OCI-LY7 (cell line): ENCODE results near the gene ZNF609. TPM values are rescaled to one million over a fixed set of nuclear protein-coding genes. Genes with fewer than 3 reads are reported as not detected.
"Not testable (repeated sequence)": the region's sequence is repeated elsewhere in the genome, so short reads cannot be mapped to it uniquely, and the experiment has no call there.

Source experiments
- BruUV-seq: library from RNA; stranded (reverse); fragments of 400-500 nt; replicated peaks from 2 replicates; lab custom pipeline; 2021; lab: Mats Ljungman, UMichigan
- CTCF ChIA-PET: fragments of 300-600 bp; sonication (Branson Sonifier 250); formaldehyde crosslinking; loops from one replicate; lab custom pipeline; 2022; ENCODE audit warnings: antibody characterized with exemption; ENCODE audit not compliant: unreplicated experiment; lab: Charles Lee
- POLR2A ChIA-PET: fragments of 300-600 bp; sonication (Branson Sonifier 250); formaldehyde crosslinking; loops from one replicate; lab custom pipeline; 2022; ENCODE audit warnings: antibody characterized with exemption; lab: Charles Lee
- DNase-seq: peaks from one replicate; pipeline ENCODE4 v3.0.0-alpha.2; 2015; ENCODE audit warnings: low spot score
- H2AFZ ChIP-seq: fragments of 200-600 bp; sonication (generic), shearing (Covaris generic); 2 replicates; pipeline ENCODE4 v1.6.1; 2014; ENCODE audit warnings: mild to moderate bottlenecking, antibody characterized with exemption, low read length, moderate library complexity
- H3K27ac ChIP-seq: fragments of 200-600 bp; sonication (generic); 2 replicates; pipeline ENCODE4 v1.5.1; 2014; ENCODE audit warnings: mixed run types, low read depth, mild to moderate bottlenecking, moderate library complexity, low read length, inconsistent platforms; ENCODE audit not compliant: poor library complexity, severe bottlenecking
- H3K36me3 ChIP-seq: fragments of 200-600 bp; sonication (generic); 2 replicates; pipeline ENCODE4 v1.6.1; 2014; ENCODE audit warnings: mild to moderate bottlenecking, antibody characterized with exemption, low read length, moderate library complexity, mixed read lengths; ENCODE audit not compliant: insufficient read depth
- H3K4me1 ChIP-seq: fragments of 200-600 bp; sonication (generic); 2 replicates; pipeline ENCODE4 v1.5.1; 2014; ENCODE audit warnings: mild to moderate bottlenecking, low read length; ENCODE audit not compliant: insufficient read depth, poor library complexity, severe bottlenecking
- H3K4me2 ChIP-seq: fragments of 200-600 bp; sonication (generic); 2 replicates; pipeline ENCODE4 v1.6.1; 2014; ENCODE audit warnings: mild to moderate bottlenecking, low read length
- H3K4me3 ChIP-seq: fragments of 200-600 bp; sonication (generic); 2 replicates; pipeline ENCODE4 v1.5.1; 2014; ENCODE audit warnings: mild to moderate bottlenecking, low read depth, low read length; ENCODE audit not compliant: poor library complexity, severe bottlenecking
- H3K79me2 ChIP-seq: fragments of 200-600 bp; sonication (generic); 2 replicates; pipeline ENCODE4 v1.6.1; 2016; ENCODE audit warnings: low read depth, mild to moderate bottlenecking, low read length, moderate library complexity, mixed read lengths; ENCODE audit not compliant: insufficient read depth
- H3K9me2 ChIP-seq: fragments of 200-600 bp; sonication (generic); 2 replicates; pipeline ENCODE4 v1.6.1; 2016; ENCODE audit warnings: mild to moderate bottlenecking, low read length, mixed read lengths; ENCODE audit not compliant: insufficient read depth
- H3K9me3 ChIP-seq: fragments of 200-600 bp; sonication (generic); 2 replicates; pipeline ENCODE4 v1.6.1; 2014; ENCODE audit warnings: mild to moderate bottlenecking, mixed run types, low read length, mixed read lengths
- H4K20me1 ChIP-seq: fragments of 200-600 bp; sonication (generic); 2 replicates; pipeline ENCODE4 v1.6.1; 2014; ENCODE audit warnings: mild to moderate bottlenecking, antibody characterized with exemption, low read length, moderate library complexity, mixed read lengths; ENCODE audit not compliant: insufficient read depth
- CTCF ChIP-seq: fragments of 200-600 bp; sonication (generic); conservative IDR thresholded peaks from 2 replicates; pipeline ENCODE4 v1.5.1; 2014; ENCODE audit warnings: mild to moderate bottlenecking, antibody characterized with exemption, low read length, moderate library complexity, mixed read lengths
- EZH2phosphoT487 ChIP-seq: fragments of 200-600 bp; sonication (generic); IDR thresholded peaks from 2 replicates; pipeline ENCODE4 v1.6.1; 2018; ENCODE audit warnings: low read depth, borderline replicate concordance, mild to moderate bottlenecking, mixed run types, antibody characterized with exemption, low read length, moderate library complexity, mixed read lengths
- intact Hi-C: fragments of 100-400 bp; cut with micrococcal nuclease; formaldehyde crosslinking; loops from one replicate; pipeline ENCODE4 v1.10.0; 2022; ENCODE audit not compliant: unreplicated experiment
- total RNA-seq, 2 experiments: library from RNA; depleted of rRNA in 1 of 2; stranded (reverse); fragments of >200 nt in 1 of 2; shearing (Covaris generic) in 1 of 2; gene quantifications; 2 replicates each; pipeline ENCODE4 v1.2.3, GENCODE V29; 2014 to 2022

Gene ZNF609
- total RNA-seq, 2 experiments from 2014 or later, result 17.2 to 35.1 TPM

- DNase-seq, result no peak
- intact Hi-C loops, result no loop called here
- TF ChIP-seq EZH2phosphoT487 (no peak), CTCF (no peak)
- H3K4me1 ChIP-seq, result peaks cover 4% of the 10 kb centered on the region
- POLR2A ChIA-PET, result no interaction called here
- no peaks in the 10 kb centered on the region for H3K79me2 ChIP-seq
- no peaks in the 10 kb centered on the region for H4K20me1 ChIP-seq
- H2AFZ ChIP-seq, result no peak overlapping the region
- no peaks in the 10 kb centered on the region for H3K36me3 ChIP-seq
- no peak overlapping the region for H3K4me2 ChIP-seq
- CTCF ChIA-PET, result no interaction called here
- H3K9me3 ChIP-seq, result no peaks in the 10 kb centered on the region
- BruUV-seq, result no TSS peak
- no peaks in the 10 kb centered on the region for H3K9me2 ChIP-seq
- no peak overlapping the region for H3K4me3 ChIP-seq
- H3K27ac ChIP-seq, result no peak overlapping the region
These were observed 183.3 kb downstream of the ZNF609 start for GRCh38 chr15:64643685-64644084.

GRCh38 chr15:64644811-64645210, 184.4 kb downstream of the ZNF609 start:
- H4K20me1 ChIP-seq, DNase-seq, CTCF ChIA-PET, H3K9me3 ChIP-seq, H3K27ac ChIP-seq, H3K4me2 ChIP-seq, H3K4me3 ChIP-seq, H3K9me2 ChIP-seq, BruUV-seq, H3K36me3 ChIP-seq, H2AFZ ChIP-seq, intact Hi-C loops, H3K79me2 ChIP-seq, H3K4me1 ChIP-seq: not testable (repeated sequence)
- POLR2A ChIA-PET, result interaction anchor here (0.5 to 1.7 kb wide), 2 partner anchors 9 to 375 kb away, joined by 3 read pairs; no protein-coding TSS in a partner anchor

- peaks cover 7% of the 10 kb centered on the region for H3K4me1 ChIP-seq
- BruUV-seq, result no TSS peak
- ChIA-PET POLR2A (interaction anchor here (1.2 to 1.7 kb wide), 2 partner anchors 10 to 11 kb away, joined by 3 to 4 read pairs; no protein-coding TSS in a partner anchor), CTCF (no interaction called here)
- TF ChIP-seq CTCF (no peak), EZH2phosphoT487 (no peak)
- intact Hi-C loops, result no loop called here
- DNase-seq, result no peak
- no peak overlapping the region for H2AFZ ChIP-seq
- no peak overlapping the region for H3K4me3 ChIP-seq
- no peaks in the 10 kb centered on the region for H3K9me3 ChIP-seq
- H4K20me1 ChIP-seq, result no peaks in the 10 kb centered on the region
- no peaks in the 10 kb centered on the region for H3K36me3 ChIP-seq
- no peak overlapping the region for H3K27ac ChIP-seq
- no peaks in the 10 kb centered on the region for H3K79me2 ChIP-seq
- H3K9me2 ChIP-seq, result no peaks in the 10 kb centered on the region
- no peak overlapping the region for H3K4me2 ChIP-seq
These were observed 185.6 kb downstream of the ZNF609 start for GRCh38 chr15:64645995-64646394.
